Effector CD8-positive, alpha-beta T cell (primary cell): ENCODE measurements around the gene CDKL1.
A peak's percentile ranks its signal among the peaks of the same experiment; 100 is the strongest.
"Not testable (repeated sequence)": the region's sequence is repeated elsewhere in the genome, so short reads cannot be mapped to it uniquely, and the experiment has no call there.

Source experiments
- DNase-seq: peaks from one replicate; lab custom pipeline; 2025; lab: John Stamatoyannopoulos, UW

Gene CDKL1

DNA sequence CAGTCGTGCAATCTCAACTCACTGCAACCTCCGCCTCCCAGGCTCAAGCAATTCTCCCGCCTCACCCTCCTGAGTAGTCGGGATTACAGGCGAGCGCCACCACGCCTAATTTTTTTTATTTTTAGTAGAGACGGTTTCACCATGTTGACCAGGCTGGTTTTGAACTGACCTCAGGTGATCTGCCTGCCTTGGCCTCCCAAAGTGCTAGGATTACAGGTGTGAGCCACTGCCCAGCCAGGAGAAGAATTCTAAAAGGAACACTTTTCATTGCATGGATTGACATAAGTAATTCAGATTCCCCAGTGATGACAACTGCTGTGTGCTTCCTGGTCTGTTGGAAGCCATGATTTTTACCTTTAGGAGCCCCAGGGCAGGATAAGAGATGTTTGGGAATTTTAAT is 62.5 kb downstream of the CDKL1 start:
- no peak for DNase-seq

DNA sequence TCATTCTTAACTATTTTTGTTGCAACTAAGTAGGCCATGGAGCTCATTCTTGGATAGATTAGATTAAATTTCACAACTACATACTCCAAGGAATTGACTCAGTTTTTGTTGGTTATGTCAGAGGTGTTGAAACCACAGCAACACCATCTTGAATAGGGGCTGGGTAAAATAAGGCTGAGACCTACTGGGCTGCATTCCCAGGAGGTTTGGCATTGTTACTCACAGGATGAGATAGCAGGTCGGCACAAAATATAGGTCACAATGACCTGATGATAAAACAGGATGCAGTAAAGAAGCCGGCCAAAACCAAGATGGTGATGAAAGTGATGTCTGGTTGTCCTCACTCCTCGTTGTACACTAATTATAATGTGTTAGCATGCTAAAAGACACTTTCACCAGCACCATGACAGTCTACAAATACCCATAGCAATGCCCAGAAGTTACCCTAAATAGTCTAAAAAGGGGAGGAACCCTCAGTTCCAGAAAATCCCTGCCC is 63.6 kb downstream of the CDKL1 start:
- no peak for DNase-seq

DNA sequence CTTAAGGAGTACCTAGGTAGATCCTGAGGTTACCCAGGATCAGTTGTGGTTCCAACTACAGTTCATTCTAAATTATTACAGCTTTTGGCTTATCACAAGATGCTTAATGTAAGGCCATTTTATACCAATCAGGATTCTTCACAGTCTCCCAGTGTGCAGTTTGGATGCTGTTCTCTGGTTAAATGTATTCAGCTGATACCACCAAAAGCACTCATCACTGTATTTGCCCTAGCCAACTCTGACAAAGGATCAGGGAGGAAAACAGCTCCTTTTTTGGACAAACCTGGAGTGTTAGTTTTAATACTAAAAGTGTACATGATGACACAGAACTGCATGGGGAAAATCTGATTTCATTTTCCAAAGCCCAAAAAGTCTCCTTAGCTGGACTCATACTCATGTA is 65.1 kb downstream of the CDKL1 start:
- DNase-seq = no peak

DNA sequence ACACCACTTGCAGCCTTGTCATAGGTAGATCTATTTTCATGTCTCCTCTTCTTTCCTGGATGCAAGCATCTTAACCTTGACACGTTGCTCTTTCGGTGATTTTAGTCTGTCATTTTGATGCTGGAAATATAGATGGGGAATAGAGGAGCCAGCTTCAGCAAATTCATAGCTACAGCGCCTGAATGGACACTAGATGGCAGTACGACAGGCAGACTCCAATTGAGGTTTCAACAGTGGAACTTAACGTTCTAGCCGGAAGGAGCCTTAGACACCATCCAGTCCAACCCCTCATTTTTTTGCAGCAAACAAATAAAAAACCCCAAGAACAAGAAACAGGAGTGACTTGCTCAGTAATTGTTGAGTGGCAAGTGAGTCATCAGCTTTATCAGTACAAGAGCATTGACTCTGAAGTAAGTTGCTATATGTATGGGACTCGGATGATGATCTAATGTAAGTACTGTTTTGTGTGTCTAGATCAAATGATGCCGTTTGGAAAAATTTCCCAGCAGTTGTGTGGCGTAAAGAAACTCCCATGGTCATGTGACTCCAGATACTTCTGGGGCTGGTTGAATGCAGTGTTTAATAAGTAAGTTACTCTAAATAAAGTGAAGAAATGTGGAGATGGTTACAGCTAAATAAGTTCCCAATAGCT is 75.5 kb downstream of the CDKL1 start:
- peak; percentile 17 for DNase-seq

DNA sequence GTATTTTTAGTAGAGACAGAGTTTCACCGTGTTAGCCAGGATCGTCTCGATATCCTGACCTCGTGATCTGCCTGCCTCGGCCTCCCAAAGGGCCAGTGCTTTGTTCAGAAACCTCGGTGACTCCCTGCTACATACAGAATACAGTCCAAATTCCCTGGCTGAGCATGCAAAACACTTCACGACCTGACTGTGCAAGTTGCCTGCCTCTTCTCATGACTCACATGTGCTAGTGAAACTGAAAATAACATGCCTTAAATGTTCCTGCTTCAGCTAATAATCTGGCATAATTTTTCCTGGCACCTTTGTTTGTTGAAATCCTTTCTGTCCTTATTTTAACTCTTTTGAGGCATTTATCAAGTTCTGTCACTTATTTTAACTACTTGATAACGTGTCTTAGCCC is 76.4 kb downstream of the CDKL1 start:
- no peak for DNase-seq

DNA sequence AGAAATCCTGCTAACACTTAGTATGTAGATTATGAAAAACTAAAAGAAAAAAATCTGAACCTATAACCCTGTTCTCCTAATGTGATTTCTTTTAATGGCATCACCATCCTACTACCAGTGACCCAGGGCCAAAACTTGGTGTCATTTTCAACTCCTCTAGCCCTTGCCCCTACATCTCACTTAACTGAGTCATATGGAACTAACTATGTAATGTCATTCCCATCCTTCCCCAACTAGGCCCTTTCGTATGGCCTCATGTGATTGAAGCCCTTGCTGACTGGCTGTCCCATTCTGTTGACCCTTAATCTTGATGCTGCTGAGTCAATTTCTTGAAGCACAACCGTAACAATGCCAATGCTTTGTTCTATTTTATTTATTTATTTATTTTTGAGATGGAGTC is 77.0 kb downstream of the CDKL1 start:
- DNase-seq = no peak

DNA sequence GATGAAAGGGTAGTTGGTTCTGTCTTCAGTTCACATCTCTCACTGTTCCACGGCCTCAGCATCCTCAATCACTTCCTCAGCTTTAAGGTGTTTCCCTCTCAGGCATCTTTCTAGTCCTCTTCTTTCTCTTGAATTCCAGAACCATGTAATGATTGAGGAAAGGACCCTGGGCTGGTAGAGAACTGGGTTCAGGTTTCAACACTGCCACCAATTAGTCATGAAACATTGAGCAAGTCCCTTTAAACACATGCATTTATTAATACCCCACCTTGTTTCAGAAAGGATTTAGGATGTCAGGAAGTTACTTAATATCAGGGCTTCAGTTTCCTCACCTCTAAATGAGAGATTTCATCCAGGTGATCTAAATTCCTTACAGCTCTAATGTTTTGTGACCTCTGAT is 77.4 kb downstream of the CDKL1 start:
- no peak for DNase-seq

DNA sequence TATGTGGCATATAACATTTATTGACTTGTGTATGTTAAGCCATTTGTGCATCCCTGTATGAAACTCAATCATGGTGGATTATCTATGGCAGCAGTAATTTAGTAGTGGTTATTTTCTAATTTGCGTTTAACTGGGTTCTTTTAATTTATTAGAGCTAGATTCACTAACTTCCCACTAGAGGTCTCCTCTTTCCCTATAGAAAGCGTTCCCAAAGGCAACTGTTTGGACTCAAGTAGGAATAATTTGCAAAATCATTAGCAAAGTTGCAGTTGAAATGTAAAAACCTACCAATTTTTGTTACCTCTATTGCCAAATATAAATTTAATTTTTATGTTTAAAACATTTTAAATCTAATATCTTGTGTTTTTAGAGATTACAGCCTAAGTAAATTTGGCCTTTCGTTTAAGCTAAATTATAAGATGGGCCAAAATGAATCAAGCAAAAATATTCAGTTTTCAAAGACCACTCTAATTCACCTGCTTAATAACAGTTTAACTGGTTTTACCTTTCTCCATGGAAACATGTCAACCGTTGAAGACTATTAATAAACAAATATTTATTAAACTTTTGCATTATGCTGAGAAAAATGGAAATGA is 78.6 kb downstream of the CDKL1 start:
- DNase-seq = no peak

DNA sequence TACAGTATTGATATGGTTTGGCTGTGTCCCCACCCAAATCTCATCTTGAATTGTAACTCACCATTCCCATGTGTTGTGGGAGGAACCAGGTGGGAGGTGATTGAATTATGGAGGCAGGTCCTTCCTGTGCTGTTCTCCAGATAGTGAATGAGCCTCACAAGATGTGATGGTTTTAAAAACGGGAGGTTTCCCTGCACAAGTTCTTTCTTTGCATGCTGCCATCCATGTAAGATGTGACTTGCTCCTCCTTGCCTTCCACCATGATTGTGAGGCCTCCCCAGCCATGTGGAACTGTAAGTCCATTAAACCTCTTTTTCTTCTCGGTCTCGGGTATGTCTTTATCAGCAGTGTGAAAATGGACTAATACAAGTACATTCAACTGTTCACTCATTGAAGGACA is 82.6 kb downstream of the CDKL1 start:
- not testable (repeated sequence) for DNase-seq

DNA sequence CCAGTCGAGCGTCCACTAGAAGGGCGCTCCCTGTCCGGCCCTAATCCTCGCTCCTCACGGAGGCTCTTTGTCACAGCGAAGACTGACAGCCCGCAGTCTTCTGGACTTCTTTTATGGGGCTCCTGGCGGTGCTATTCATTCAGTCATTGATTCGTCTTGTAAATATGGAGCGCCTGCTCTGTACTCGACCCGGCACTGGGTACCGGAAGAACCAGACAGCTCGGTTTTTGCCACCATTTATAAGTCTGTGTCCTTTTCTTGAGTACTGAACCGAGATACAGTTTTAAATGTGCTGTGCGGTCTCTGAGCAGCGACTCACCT is 84.0 kb downstream of the CDKL1 start:
- DNase-seq = no peak

DNA sequence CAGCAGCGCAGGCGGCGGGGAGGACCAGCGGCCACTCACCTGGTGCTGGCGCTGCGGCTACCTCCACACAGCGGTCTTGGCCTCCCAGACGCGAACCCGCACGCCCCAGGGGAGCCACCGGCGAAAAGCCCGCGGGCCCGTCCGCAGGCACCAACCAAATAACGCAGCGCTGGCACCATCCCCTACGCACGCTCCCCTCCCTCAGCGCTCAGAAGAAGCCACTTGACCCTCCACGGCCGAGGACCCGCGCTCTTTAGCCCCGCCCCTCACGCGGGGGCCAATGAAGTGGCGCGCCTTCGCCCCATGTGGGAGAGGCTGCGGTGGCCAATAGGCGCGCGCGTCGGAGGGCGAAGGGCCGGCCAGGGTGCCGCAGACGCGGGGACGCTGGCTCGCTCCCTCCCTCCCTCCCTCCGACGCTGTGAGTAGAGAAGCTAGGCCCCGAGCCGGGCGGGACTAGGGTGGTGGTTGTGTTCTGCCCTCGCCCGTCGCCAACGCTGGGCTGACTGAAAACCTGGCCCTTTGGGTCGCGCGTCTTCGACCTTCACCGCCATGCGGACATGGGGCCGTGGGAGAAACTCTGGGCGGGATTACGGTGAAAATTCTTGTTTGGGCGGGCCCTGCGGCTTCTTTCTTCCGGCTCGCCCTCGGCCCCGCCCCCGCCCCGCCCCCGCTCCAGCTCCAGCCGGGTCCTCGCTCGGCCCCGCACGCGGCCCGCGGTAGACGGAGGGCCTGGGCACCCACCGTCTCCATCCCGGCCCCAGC is 84.5 kb downstream of the CDKL1 start, which contains the start of the genes DMAC2L and L2HGDH:
DMAC2L (plus strand) TSS at position 353 of the 762 bp plus-strand sequence. CDS start 9,164 bp downstream, outside the sequence.
L2HGDH (minus strand) TSS at position 258 of the 762 bp plus-strand sequence; CDS start at position 179, 79 bp downstream.
- peak; percentile 83 for DNase-seq

DNA sequence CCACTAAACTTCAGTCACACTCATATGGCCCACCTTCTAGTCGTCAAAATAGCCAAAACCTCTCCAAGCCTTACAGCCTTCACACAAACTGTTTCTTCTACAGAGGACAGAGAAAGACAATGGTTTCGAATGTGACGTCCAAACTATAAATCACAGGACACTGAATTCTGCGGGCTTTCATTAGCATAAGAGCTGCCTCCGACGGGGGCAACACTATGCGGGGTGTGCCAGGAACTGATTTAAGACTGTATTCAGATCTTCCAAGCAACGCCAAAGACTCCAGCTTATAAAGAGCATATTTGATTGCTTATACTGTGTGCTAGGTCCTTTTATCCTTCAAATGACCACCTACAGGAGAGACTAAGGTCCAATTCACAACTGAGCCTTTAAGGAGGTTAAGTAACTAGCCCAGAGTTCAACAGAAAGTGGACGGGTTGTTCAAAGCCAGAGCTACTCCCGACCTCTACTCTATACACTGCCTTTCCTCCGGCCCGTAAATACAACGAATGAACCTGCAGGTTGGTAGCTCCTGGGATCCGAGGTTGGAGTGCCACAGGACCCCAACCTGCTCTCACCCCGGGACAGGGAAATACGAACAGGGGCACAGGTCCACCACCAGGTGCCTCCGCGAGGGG is 85.2 kb downstream of the CDKL1 start:
- DNase-seq = no peak

DNA sequence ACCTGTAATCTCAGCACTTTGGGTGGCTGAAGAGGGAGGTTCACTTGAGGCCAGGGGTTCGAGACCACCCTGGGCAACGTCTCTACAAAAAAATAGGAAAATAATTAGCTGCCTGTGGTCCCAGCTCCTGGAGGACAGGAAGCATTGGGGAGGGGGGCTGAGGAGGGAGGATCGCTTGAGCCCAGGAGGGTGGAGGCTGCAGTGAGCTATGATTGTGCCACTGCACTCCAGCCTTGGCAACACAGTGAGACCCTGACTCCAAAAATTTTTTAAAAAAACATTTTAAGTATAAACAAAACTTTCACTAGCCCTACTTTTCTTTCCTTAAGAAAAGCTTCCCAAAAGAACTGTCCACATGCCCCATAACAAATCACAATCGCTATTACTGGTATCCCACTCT is 86.2 kb downstream of the CDKL1 start:
- DNase-seq = no peak

DNA sequence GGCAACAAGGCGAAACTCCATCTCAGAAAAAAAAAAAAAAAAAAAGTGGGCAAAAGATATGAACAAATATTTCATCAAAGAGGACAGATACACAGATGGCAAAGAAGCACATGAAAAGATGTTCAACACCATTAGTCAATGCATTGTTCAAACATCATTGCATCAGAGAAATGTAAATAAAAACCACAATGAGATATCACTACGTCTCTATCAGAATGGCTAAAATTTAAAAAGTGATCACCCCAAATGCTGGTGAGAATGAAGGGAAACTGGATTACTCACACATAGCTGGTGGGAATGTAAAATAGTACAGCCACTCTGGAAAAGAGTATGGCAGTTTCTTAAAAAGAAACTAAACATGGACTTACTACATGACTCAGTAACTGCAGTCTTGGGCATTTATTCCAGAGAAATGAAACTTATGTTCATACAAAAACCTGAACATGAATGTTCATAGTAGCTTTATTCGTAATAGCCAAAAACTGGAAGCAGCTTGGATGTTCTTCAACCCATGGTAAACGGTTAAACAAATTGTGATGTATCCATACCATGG is 88.2 kb downstream of the CDKL1 start:
- no peak for DNase-seq

DNA sequence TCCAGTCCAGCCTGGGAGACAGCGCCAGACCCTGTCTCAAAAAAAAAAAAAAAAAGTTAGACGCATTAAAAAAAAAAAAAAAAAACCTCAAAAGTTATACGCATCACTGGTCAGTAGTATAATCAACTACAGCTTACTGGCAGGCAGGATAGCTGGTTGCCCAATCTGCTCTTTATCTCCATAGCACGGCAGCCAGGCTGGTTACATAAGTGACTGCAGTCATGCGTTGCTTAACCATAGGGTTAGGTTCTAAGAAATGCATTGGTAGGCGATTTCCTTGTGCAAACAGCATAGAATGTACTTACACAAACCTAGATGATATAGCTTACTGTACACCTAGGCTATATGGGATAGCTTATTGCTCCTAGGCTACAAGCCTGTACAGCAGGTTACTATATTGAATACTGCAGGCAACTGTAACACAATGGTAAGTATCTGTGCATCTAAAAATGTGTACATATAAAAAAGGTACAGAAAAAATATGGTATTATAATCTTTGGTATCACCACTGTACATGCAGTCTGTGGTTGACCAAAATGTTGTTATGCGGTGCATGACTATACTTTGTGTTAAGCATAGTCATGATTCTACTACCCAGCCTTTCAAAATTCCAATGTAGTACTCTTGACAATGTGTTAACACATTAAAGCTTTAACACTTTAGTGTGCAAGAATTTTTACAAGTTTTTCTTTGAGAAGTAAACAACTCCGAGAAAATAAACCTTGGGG is 92.8 kb downstream of the CDKL1 start:
- no peak for DNase-seq

DNA sequence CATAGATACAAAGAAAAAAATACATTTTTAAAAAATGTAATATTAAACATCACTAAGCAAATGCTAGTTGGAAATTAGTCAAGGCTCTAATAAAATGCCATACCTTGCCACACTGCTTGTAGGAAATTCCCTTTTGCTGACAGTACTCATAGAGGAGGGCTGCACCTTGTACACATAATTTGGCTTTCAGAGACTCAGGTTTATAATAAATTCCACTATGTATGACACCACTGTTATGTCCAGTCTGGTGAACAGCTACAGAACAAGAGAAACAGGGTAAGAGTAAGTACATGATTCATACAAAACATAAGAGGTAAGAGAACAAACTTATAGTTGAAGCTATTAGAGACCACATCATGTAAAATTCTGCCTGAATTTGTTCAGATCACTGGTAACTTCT is 94.8 kb downstream of the CDKL1 start:
- DNase-seq = no peak

DNA sequence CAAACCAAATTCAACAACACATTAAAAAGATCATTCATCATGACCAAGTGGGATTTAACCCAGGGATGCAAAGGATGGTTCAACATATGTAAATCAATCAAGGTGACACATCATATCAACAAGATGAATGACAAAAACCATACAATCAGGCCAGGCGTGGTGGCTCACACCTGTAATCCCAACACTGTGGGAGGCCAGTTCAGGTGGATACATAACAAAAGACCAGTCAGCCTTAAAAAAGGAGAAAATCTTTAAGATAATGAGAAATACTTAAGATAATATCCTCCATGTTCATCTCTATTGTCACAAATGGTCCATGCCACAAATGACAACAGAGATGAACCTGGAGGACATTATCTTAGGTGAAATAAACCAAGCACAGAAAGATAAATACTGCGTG is 97.1 kb downstream of the CDKL1 start:
- no peak for DNase-seq

DNA sequence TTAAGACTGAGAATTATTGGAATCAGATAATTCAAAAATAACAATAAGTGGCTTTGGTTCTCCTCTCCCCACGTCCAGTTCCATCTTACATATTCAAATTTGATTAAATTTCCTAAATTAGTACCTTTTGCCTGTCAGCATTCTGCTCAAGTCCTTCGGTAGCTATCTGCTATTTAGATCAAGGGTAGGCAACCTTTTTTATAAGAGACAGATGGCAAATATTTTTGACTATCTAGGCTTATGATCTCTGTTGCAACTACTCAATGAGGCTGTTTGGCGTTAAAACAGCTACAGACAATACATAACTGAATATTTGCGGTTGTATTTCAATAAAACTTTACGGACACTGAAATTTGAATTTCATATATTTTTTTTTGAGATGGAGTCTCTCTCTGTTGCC is 106.4 kb downstream of the CDKL1 start:
- DNase-seq = no peak

DNA sequence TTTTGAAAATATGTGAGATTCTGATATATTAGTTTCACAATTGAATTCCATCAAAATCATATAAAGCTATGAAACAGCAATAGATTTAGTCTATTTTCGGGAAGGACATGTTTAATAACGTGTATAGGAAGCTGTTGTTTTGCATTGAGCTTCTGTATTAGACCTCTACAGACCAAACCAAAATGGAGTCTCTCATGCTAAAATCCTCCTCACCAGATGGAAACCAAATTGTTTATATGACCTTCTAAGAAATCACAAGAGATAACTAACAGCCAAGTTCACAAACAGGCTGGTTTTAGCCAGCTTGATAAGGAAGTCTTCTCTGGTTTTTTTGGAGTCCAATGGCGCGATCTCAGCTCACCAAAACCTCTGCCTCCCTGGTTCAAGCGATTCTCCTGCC is 108.5 kb downstream of the CDKL1 start:
- no peak for DNase-seq

DNA sequence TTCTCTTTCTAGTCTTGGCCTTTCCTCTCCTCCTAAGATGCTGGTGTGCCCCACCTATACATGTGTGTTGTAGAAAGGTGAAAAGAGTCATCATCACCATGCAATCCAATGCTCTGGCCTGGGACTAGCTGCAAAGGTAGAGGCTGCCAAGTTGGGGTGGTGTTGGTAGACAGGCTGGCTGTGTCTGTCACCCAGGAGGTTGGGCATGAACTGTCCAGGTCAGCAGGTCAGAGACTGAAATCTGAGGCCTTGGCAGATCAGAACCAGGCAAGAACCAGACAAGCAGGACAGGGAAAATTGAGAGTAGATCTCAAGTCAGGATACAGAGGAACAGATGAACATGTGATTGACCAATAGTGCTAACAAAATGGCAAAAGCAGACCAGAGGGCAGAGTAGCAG is 110.8 kb downstream of the CDKL1 start:
- DNase-seq = no peak
